KMS-11 (cell line): ENCODE results near the gene PTGER2.

Experiments used
- H2AFZ ChIP-seq: fragments of 200-600 bp; sonication (generic); 2 replicates; pipeline ENCODE4 v1.6.1; 2016; ENCODE audit warnings: antibody characterized with exemption, mixed run types, low read depth
- H3K27ac ChIP-seq: fragments of 200-600 bp; sonication (generic); 2 replicates; pipeline ENCODE4 v1.6.1; 2016; ENCODE audit warnings: mild to moderate bottlenecking, mixed run types
- H3K27me3 ChIP-seq: fragments of 200-600 bp; sonication (generic); 2 replicates; pipeline ENCODE4 v1.6.1; 2017; ENCODE audit warnings: mild to moderate bottlenecking, low read depth, mixed run types, moderate library complexity; ENCODE audit not compliant: insufficient read depth
- H3K36me3 ChIP-seq: fragments of 200-600 bp; sonication (generic); 2 replicates; pipeline ENCODE4 v1.6.1; 2017; ENCODE audit warnings: mild to moderate bottlenecking, mixed run types; ENCODE audit not compliant: insufficient read depth
- H3K4me1 ChIP-seq: fragments of 200-600 bp; sonication (generic); 2 replicates; pipeline ENCODE4 v1.6.1; 2016; ENCODE audit warnings: mild to moderate bottlenecking, low read depth, mixed run types; ENCODE audit not compliant: poor library complexity, severe bottlenecking
- H3K4me2 ChIP-seq: fragments of 200-600 bp; sonication (generic); 2 replicates; pipeline ENCODE4 v1.7.0; 2016; ENCODE audit warnings: mild to moderate bottlenecking, mixed run types
- H3K4me3 ChIP-seq: fragments of 200-600 bp; sonication (generic); IDR thresholded peaks from 2 replicates; pipeline ENCODE4 v1.6.1; 2017; ENCODE audit warnings: low read depth, low read length, mixed read lengths; ENCODE audit not compliant: insufficient read depth
- H3K79me2 ChIP-seq: fragments of 200-600 bp; sonication (generic); 2 replicates; pipeline ENCODE4 v1.6.1; 2016; ENCODE audit warnings: low read depth, mixed run types; ENCODE audit not compliant: insufficient read depth
- H3K9ac ChIP-seq: fragments of 200-600 bp; sonication (generic); 2 replicates; pipeline ENCODE4 v1.6.1; 2016; ENCODE audit warnings: mild to moderate bottlenecking, mixed run types
- H4K20me1 ChIP-seq: fragments of 200-600 bp; sonication (generic); 2 replicates; pipeline ENCODE4 v1.6.1; 2016; ENCODE audit warnings: mild to moderate bottlenecking, mixed run types; ENCODE audit not compliant: insufficient read depth
- CTCF ChIP-seq: fragments of 200-600 bp; sonication (generic); conservative IDR thresholded peaks from 2 replicates; pipeline ENCODE4 v1.6.1; 2017; ENCODE audit warnings: low read depth, mild to moderate bottlenecking, antibody characterized with exemption, low read length, moderate library complexity, mixed read lengths

The PTGER2 gene

GRCh38 chr14:52279408-52279807 is 34.7 kb upstream of the PTGER2 start:
- H3K4me1 ChIP-seq, result no peaks in the 10 kb centered on the region
- H3K27ac ChIP-seq, result no peak overlapping the region
- no peaks in the 10 kb centered on the region for H3K27me3 ChIP-seq
- no peak overlapping the region for H3K9ac ChIP-seq
- H3K36me3 ChIP-seq, result no peaks in the 10 kb centered on the region
- TF ChIP-seq CTCF, result no peak
- no peaks in the 10 kb centered on the region for H3K79me2 ChIP-seq
- H3K4me2 ChIP-seq, result no peak overlapping the region
- H2AFZ ChIP-seq, result no peak overlapping the region
- H4K20me1 ChIP-seq, result no peaks in the 10 kb centered on the region
- no peak overlapping the region for H3K4me3 ChIP-seq

GRCh38 chr14:52283099-52283498 is 31.0 kb upstream of the PTGER2 start:
- H3K9ac ChIP-seq, result no peak overlapping the region
- H3K27ac ChIP-seq, result no peak overlapping the region
- no peaks in the 10 kb centered on the region for H3K79me2 ChIP-seq
- TF ChIP-seq CTCF, result no peak
- no peaks in the 10 kb centered on the region for H3K4me1 ChIP-seq
- H3K4me2 ChIP-seq, result no peak overlapping the region
- H3K36me3 ChIP-seq, result no peaks in the 10 kb centered on the region
- H3K4me3 ChIP-seq, result no peak overlapping the region
- H3K27me3 ChIP-seq, result no peaks in the 10 kb centered on the region
- H2AFZ ChIP-seq, result no peak overlapping the region
- H4K20me1 ChIP-seq, result no peaks in the 10 kb centered on the region

GRCh38 chr14:52286661-52287649 is 27.2 kb upstream of the PTGER2 start:
- no peaks in the 10 kb centered on the region for H3K79me2 ChIP-seq
- no peak for TF ChIP-seq CTCF
- no peaks in the 10 kb centered on the region for H3K27me3 ChIP-seq
- H3K4me1 ChIP-seq, result no peaks in the 10 kb centered on the region
- H3K36me3 ChIP-seq, result no peaks in the 10 kb centered on the region
- H3K4me3 ChIP-seq, result no peak overlapping the region
- H4K20me1 ChIP-seq, result no peaks in the 10 kb centered on the region
- no peak overlapping the region for H2AFZ ChIP-seq
- no peak overlapping the region for H3K27ac ChIP-seq
- no peak overlapping the region for H3K4me2 ChIP-seq
- H3K9ac ChIP-seq, result no peak overlapping the region

- Histone ChIP-seq H3K4me2 (no peak overlapping the region), H3K79me2 (no peaks in the 10 kb centered on the region), H4K20me1 (no peaks in the 10 kb centered on the region), H3K4me3 (no peak overlapping the region), H3K4me1 (no peaks in the 10 kb centered on the region), H3K27me3 (no peaks in the 10 kb centered on the region), H3K9ac (no peak overlapping the region), H3K27ac (no peak overlapping the region), H3K36me3 (no peaks in the 10 kb centered on the region), H2AFZ (no peak overlapping the region)
- no peak for TF ChIP-seq CTCF
Observed at GRCh38 chr14:52296378-52296777, 17.7 kb upstream of the PTGER2 start.
